Measurements from ENCODE around the gene THSD1.

GRCh38 chr13:52361225-52361624 is 44.7 kb downstream of the THSD1 start:
- TF ChIP-seq CTCF (IDR thresholded peaks at IDR 0.05; ENCODE audit: low read depth, low read length) (no peak), EZH2phosphoT487 (IDR thresholded peaks at IDR 0.05; ENCODE audit: low read depth) (no peak)

Measured in OCI-LY3 (cell line).